HG03064 (cell line): Measurements from ENCODE around the gene RAC2.

Experiments used
- ATAC-seq: cut with Tn5 transposase; IDR thresholded peaks from one replicate; pipeline ENCODE4 v1.9.1; 2021; ENCODE audit warnings: low read depth; ENCODE audit not compliant: unreplicated experiment

Gene RAC2

GRCh38 chr22:37179622-37180420, 64.2 kb downstream of the RAC2 start:
- no peak for ATAC-seq

- no peak for ATAC-seq
Observed at GRCh38 chr22:37179126-37179470, 65.0 kb downstream of the RAC2 start.

DNA sequence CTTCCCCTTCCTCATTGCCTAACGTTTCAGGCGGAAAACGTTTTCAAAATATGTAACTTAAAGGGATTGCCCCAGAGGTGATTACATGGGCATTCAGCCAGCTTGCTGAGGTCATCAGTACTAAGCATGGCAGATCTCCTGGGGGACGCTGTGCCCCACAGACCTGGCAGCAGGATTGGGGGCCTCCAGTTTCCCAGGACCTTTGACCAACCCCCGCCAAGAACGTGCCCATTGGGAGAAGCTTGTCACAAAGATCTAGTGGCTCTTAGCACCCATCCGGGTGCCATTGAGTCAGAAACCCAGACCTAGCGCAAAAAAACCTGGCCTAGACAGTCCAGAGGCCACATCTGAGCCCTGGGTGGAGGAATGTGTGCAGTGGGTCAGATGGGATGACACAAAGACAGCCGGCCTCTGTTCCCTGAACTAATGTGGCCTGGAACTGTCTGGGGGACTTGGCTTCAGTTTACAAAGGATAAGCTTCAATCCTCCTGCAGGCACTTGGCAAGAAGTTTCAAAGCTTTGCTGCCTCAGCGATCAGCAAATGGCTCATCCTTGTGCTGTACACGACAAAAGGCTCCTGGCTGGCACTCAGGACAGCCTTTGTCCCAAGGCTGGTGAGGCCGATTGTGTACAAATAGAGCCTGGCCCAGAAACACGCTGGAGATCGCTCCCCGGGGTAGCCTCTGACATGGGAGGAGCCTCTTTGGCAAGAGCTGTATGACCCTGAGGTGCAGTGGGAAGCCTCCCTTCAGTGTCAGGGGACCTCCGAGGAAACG, 65.5 kb downstream of the RAC2 start:
- no peak for ATAC-seq

- no peak for ATAC-seq
Observed at GRCh38 chr22:37177755-37178154, 66.3 kb downstream of the RAC2 start.

DNA sequence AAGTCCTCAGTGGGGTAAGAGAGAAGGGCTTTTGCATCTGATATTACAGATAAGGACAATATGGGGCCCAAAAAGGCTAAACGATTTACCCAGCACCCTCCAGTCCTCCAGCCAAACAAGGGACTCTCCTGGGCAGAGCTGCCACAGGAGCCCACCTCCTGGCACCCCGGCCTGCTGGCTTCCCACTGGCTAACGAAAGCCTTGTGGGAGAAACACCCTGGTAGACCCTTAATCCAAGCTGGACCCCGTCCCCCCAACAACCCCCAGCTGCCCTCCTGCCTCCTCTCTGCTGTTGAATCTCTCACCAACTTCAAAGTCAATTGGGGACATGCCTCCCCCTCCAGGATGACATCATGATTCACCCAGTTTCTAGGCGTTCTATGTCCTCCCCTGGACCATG, 66.8 kb downstream of the RAC2 start:
- no peak for ATAC-seq

- no peak for ATAC-seq
Observed at GRCh38 chr22:37176464-37177061, 67.5 kb downstream of the RAC2 start.

GRCh38 chr22:37175414-37176281, 68.4 kb downstream of the RAC2 start:
- no peak for ATAC-seq
